Transverse colon (tissue), 4 donors: ENCODE measurements around the gene SLC22A6. TPM values are rescaled to one million over a fixed set of nuclear protein-coding genes. Genes with fewer than 3 reads are reported as not detected.
"Not testable (repeated sequence)": the region's sequence is repeated elsewhere in the genome, so short reads cannot be mapped to it uniquely, and the experiment has no call there.

Experiments
- DNase-seq: peaks from one replicate; pipeline ENCODE4 v3.0.0-alpha.2; 2019
- H3K27ac ChIP-seq, 4 donors: fragments of 200-600 bp; sonication (generic); 2 replicates each; pipeline ENCODE4 v1.5.1; 2016 to 2018; ENCODE audit warnings: inconsistent platforms in 4 of 4
- H3K27me3 ChIP-seq: fragments of 200-600 bp; sonication (generic); 2 replicates; pipeline ENCODE4 v1.5.1; 2017; ENCODE audit warnings: inconsistent platforms
- H3K36me3 ChIP-seq, 4 donors: fragments of 200-600 bp; sonication (generic); 2 replicates each; pipeline ENCODE4 v1.5.1; 2017 to 2019; ENCODE audit warnings: inconsistent platforms in 4 of 4
- H3K4me1 ChIP-seq, 4 donors: fragments of 200-600 bp; sonication (generic); 2 replicates each; pipeline ENCODE4 v1.5.1; 2017 to 2020; ENCODE audit warnings: inconsistent platforms in 4 of 4
- H3K4me3 ChIP-seq, 4 donors: fragments of 200-600 bp; sonication (generic); 1 replicate in 1 of 4; 2 replicates in 3 of 4; pipeline versions ENCODE4 v1.5.1 to v1.6.1; 2017 to 2019; ENCODE audit warnings: inconsistent platforms in 4 of 4
- H3K9me3 ChIP-seq, 2 donors: fragments of 200-600 bp; sonication (generic); 2 replicates each; pipeline ENCODE4 v1.5.1; 2017 to 2019; ENCODE audit warnings: inconsistent platforms in 2 of 2
- EP300 ChIP-seq: sonication (generic); formaldehyde crosslinking; IDR thresholded peaks from one replicate; pipeline ENCODE4 v1.6.1; 2017; ENCODE audit warnings: antibody characterized with exemption, low read depth
- POLR2A ChIP-seq: fragments of 450-650 bp; IDR thresholded peaks from one replicate; pipeline ENCODE4 v1.6.1; 2016; ENCODE audit warnings: antibody characterized with exemption, mild to moderate bottlenecking, moderate library complexity
- POLR2AphosphoS5 ChIP-seq, 3 donors: sonication (generic); formaldehyde crosslinking; IDR thresholded peaks; one replicate each; pipeline ENCODE4 v1.6.1; 2016; ENCODE audit warnings: antibody characterized with exemption in 3 of 3
- WGBS, 2 donors: methylation state at CpG; one replicate each; pipeline ENCODE4 v1.1.5; 2018; ENCODE audit warnings: low coverage in 1 of 2; 5-methylcytosine and 5-hydroxymethylcytosine counted together
- in situ Hi-C, 4 donors: fragments of 200-750 bp; cut with MboI; loops; one replicate each; pipeline versions ENCODE4 v1.15.0 to v1.15.1; 2017; ENCODE audit warnings: low sequenced_read_pairs in 3 of 4, low pct_ligation_motif_present in 1 of 4, low pct_unique_long_range_greater_than_20kb in 1 of 4
- intact Hi-C: fragments of 100-400 bp; cut with DNase I; formaldehyde crosslinking; loops from one replicate; pipeline ENCODE4 v1.15.1; 2023; ENCODE audit warnings: low total_unique reads
- total RNA-seq, 4 donors: library from RNA; depleted of rRNA; stranded (reverse); fragments of >200 nt; gene quantifications; one replicate each; pipeline ENCODE4 v1.1.0, GENCODE V29; 2016
- TF ChIP-seq, protein P1 (sequence below), 5 experiments: fragments of 200-600 bp in 3 of 5; fragments of 450-650 bp in 2 of 5; sonication (generic) in 3 of 5; IDR thresholded peaks; 1 replicate in 2 of 5; 2 replicates in 3 of 5; pipeline ENCODE4 v1.5.1; 2016 to 2017; ENCODE audit warnings: antibody characterized with exemption in 5 of 5, inconsistent platforms in 3 of 5, mild to moderate bottlenecking in 2 of 5, moderate library complexity in 1 of 5

The SLC22A6 gene
- total RNA-seq, 4 donors from 2014 or later = not detected

DNA sequence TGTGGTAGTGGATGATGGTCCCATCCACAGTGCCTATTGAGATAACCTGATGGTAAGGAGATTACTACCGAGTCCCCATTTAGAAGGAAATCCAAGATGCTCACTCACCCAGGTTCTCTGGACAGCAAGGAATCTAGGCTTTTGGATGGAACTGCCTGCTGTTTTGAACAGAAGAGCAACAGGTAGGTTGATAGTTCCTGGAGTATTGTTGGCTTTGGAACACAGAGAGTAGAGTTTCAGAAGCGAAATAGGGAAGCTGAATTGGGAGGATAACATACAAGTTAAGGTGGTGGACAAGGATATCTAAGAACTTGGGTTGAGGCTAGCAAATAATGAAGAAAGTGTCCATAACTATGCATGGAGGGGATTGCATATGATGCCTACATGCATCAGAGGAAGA, 27.6 kb downstream of the SLC22A6 start:
- Histone ChIP-seq H3K9me3 (no peaks in the 10 kb centered on the region), H3K27ac (no peak overlapping the region), H3K4me1 (peaks cover 0 to 16% (median 11%) of the 10 kb centered on the region in 4 donors), H3K4me3 (no peak overlapping the region), H3K27me3 (no peaks in the 10 kb centered on the region), H3K36me3 (no peaks in the 10 kb centered on the region)
- in situ Hi-C loops = no loop called here
- TF ChIP-seq, protein P1, sequence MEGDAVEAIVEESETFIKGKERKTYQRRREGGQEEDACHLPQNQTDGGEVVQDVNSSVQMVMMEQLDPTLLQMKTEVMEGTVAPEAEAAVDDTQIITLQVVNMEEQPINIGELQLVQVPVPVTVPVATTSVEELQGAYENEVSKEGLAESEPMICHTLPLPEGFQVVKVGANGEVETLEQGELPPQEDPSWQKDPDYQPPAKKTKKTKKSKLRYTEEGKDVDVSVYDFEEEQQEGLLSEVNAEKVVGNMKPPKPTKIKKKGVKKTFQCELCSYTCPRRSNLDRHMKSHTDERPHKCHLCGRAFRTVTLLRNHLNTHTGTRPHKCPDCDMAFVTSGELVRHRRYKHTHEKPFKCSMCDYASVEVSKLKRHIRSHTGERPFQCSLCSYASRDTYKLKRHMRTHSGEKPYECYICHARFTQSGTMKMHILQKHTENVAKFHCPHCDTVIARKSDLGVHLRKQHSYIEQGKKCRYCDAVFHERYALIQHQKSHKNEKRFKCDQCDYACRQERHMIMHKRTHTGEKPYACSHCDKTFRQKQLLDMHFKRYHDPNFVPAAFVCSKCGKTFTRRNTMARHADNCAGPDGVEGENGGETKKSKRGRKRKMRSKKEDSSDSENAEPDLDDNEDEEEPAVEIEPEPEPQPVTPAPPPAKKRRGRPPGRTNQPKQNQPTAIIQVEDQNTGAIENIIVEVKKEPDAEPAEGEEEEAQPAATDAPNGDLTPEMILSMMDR (IDR thresholded peaks at IDR 0.05) = no peak
- TF ChIP-seq POLR2AphosphoS5 (IDR thresholded peaks at IDR 0.05) (no peak), POLR2A (no peak), EP300 (no peak)
- WGBS, 2 donors = 88 to 89% methylated on average over 1 to 2 of the region's 2 CpGs
- no peak for DNase-seq
- intact Hi-C loops = no loop called here

DNA sequence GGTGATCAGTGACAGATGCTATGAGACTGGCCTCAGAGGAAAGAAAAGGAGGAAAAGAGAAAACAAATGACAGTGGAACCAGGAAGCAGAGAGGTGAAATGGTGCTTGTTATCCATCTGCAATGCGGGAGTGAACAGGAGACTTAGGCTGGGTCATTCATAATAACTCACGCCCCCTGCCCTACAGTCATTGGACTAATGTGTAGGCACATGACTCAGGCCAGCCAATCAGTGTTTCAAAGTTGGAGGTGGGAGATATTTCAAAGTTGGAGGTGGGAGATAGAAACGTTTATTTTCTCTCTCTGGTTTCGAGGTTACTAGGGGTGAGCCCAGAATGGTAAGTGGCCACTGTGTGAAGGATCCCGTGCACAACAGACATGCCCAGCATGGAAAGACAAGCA, 30.3 kb downstream of the SLC22A6 start:
- Histone ChIP-seq H3K9me3 (no peaks in the 10 kb centered on the region), H3K4me1 (peaks cover 0 to 14% (median 8%) of the 10 kb centered on the region in 4 donors), H3K36me3 (no peaks in the 10 kb centered on the region), H3K27ac (no peak overlapping the region), H3K4me3 (no peak overlapping the region), H3K27me3 (no peaks in the 10 kb centered on the region)
- no peak for DNase-seq
- intact Hi-C loops = no loop called here
- in situ Hi-C loops = no loop called here
- 78 to 83% methylated on average over 3 to 5 of the region's 5 CpGs for WGBS, 2 donors
- TF ChIP-seq POLR2A = no peak
- TF ChIP-seq, protein P1 (IDR thresholded peaks at IDR 0.05) = no peak
- TF ChIP-seq POLR2AphosphoS5 (IDR thresholded peaks at IDR 0.05) = no peak

DNA sequence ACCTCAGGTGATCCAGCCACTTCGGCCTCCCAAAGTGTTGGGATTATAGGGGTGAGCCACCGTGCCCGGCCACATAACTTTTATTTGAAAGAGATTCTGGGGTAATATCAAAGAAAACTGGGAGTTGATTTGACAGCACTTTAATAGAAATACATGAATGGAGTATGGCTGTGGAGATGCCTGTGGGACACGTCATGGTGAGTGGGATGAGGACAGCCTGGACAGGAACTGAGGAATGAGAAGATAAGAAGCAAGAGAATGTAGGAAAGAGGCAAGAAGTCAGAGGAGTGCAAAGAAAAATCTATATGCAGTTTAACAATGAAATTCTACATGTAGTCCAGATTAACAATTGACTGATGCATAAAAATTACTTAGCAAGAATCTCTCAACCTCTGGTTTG, 31.0 kb downstream of the SLC22A6 start:
- WGBS, 2 donors = 78 to 94% methylated on average over 3 to 4 of the region's 4 CpGs
- Histone ChIP-seq H3K27ac (no peak overlapping the region), H3K4me1 (peaks cover 0 to 7% (median 2%) of the 10 kb centered on the region in 4 donors), H3K9me3 (no peaks in the 10 kb centered on the region), H3K36me3 (no peaks in the 10 kb centered on the region), H3K4me3 (no peak overlapping the region), H3K27me3 (no peaks in the 10 kb centered on the region)
- intact Hi-C loops = no loop called here
- DNase-seq = no peak
- TF ChIP-seq EP300 (no peak), POLR2A (no peak), POLR2AphosphoS5 (IDR thresholded peaks at IDR 0.05) (no peak)
- TF ChIP-seq, protein P1 (IDR thresholded peaks at IDR 0.05) = no peak
- in situ Hi-C loops = no loop called here

DNA sequence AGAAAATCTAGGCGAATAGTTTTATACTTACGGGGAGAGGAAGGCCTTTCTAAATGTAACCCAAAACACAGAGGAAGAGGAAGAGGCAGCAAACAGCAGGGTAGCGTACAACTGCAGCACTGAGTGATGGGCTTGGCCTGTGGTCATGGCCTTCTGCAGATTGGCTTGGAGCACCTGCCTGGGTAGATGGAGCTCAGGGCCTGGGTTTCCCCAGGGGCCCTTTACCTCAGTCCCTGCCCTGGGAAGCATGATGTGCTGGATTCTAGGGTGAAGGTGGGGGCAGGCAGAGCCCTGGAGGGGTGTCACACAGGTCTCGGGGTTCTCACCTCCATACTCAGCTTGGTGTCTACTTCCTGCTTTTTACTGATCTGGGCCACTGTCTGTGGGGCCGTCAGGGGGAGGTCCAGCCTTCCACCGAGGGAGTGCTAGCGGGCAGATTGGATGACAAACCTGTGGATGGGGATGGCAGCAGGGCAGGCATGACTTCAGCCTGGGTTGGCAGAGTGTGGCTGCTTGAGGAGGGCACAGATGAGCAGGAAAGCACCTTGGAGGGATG, 35.9 kb downstream of the SLC22A6 start:
- Histone ChIP-seq H3K27ac (no peak overlapping the region), H3K9me3 (no peaks in the 10 kb centered on the region), H3K36me3 (no peaks in the 10 kb centered on the region), H3K4me1 (no peaks in the 10 kb centered on the region), H3K27me3 (no peaks in the 10 kb centered on the region), H3K4me3 (no peak overlapping the region)
- TF ChIP-seq POLR2AphosphoS5 (IDR thresholded peaks at IDR 0.05) (no peak), POLR2A (no peak), EP300 (no peak)
- TF ChIP-seq, protein P1 (IDR thresholded peaks at IDR 0.05) = no peak
- 81 to 100% methylated on average over 3 to 7 of the region's 7 CpGs for WGBS, 2 donors
- intact Hi-C loops (no loop called here), in situ Hi-C loops (no loop called here)
- no peak for DNase-seq

DNA sequence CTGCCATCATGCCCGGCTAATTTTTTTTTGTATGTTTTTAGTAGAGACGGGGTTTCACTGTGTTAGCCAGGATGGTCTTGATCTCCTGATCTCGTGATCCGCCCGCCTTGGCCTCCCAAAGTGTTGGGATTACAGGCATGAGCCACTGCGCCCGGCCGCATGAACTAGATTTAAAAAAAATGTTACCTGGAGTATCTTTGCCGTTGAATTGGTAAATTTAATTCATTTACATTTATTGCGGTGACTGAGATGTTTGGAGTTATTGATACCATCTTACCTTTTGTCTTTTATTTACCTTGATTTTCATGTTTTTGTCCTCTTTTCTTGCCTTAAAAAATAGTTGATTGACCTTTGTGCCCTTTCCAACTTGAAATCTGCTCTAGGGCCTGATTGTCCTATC, 39.2 kb downstream of the SLC22A6 start:
- DNase-seq, in situ Hi-C loops, H3K27me3 ChIP-seq, H3K4me3 ChIP-seq, H3K4me1 ChIP-seq, H3K36me3 ChIP-seq, H3K9me3 ChIP-seq, H3K27ac ChIP-seq, intact Hi-C loops: not testable (repeated sequence)
- 94 to 98% methylated on average over 5 to 10 of the region's 10 CpGs for WGBS, 2 donors

DNA sequence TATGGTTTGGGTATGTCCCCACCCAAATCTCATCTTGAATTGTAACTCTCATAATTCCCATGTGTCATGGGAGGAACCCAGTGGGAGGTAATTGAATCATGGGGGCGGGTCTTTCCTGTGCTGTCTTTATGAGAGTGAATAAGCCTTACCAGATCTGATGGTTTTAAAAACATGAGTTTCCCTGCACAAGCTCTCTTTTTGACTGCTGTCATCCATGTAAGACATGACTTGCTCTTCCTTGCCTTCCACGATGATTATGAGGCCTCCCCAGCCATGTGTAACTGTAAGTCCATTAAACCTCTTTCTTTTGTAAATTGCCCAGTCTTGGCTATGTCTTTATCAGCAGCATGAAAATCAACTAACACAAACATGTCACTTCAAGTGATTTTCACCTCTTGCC, 47.2 kb downstream of the SLC22A6 start:
- H3K27ac ChIP-seq, intact Hi-C loops, H3K4me1 ChIP-seq, H3K27me3 ChIP-seq, H3K4me3 ChIP-seq, H3K9me3 ChIP-seq, H3K36me3 ChIP-seq, DNase-seq, in situ Hi-C loops: not testable (repeated sequence)
- WGBS, 2 donors = 73 to 92% methylated on average over 2 of the region's 2 CpGs
